Ectodermal cell (in vitro differentiated cells): ENCODE results near the gene RNF186.
"Not testable (repeated sequence)": the region's sequence is repeated elsewhere in the genome, so short reads cannot be mapped to it uniquely, and the experiment has no call there.

Experiments
- H3K27ac ChIP-seq: 2 replicates; pipeline ENCODE4 v1.7.0; 2013; ENCODE audit warnings: mild to moderate bottlenecking, low read depth, low read length; ENCODE audit not compliant: insufficient read depth, poor library complexity, severe bottlenecking
- H3K27me3 ChIP-seq: 2 replicates; pipeline ENCODE4 v1.7.0; 2013; ENCODE audit warnings: mild to moderate bottlenecking, low read length; ENCODE audit not compliant: insufficient read depth, control insufficient read depth, poor library complexity, severe bottlenecking
- H3K36me3 ChIP-seq: one replicate; pipeline ENCODE4 v1.7.0; 2013; ENCODE audit warnings: low read length; ENCODE audit not compliant: control insufficient read depth, insufficient read depth
- H3K4me1 ChIP-seq: one replicate; pipeline ENCODE4 v1.7.0; 2013; ENCODE audit warnings: low read length; ENCODE audit not compliant: control insufficient read depth, insufficient read depth
- H3K4me3 ChIP-seq: 2 replicates; pipeline ENCODE4 v1.7.0; 2013; ENCODE audit warnings: low read depth, low read length, control low read depth; ENCODE audit not compliant: insufficient read depth
- H3K9me3 ChIP-seq: 2 replicates; pipeline ENCODE4 v1.7.0; 2013; ENCODE audit warnings: mild to moderate bottlenecking, low read length, moderate library complexity; ENCODE audit not compliant: control insufficient read depth
- WGBS, 2 experiments: methylation state at CpG; one replicate each; pipeline ENCODE4 v1.1.7; 2013; ENCODE audit warnings: missing lambda C conversion rate in 2 of 2; 5-methylcytosine and 5-hydroxymethylcytosine counted together

Gene RNF186

DNA sequence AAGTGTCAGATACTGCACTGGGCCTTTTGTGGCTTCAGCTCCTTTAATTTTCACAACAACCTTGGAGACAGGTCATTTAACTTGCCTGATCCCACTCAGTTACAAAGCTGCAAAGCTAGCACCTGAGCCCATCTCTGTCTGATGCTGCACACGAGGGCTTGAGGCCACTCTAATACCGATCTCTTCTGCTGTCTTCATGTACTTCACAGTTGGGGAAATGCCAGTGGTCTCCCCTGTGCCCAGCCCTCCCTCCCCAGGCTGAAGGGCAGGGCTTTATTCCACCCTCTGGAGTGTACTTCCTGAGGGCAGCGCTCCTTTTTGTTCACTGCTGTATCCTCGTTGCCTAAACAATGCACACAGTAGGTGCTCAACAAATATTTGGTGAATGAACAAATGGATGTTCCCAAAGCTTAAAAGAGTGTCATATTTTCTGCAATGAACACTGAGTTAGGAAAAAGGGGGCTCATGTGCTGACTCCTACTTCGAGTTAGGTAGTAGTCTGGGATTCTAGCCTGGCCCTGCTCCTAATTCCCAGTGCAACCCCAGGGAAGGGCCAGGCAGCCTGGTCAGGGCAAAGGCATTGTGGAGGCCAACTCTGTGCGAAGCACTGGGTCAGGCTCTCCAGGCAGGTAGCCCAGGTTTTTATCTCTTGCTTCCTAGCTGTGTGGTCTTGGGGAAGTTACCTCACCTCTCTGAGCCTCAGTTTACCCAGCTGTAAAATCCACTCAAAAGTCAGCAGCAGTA, 16.4 kb downstream of the RNF186 start:
- no peaks in the 10 kb centered on the region for H3K4me1 ChIP-seq
- no peak overlapping the region for H3K27ac ChIP-seq
- peaks cover 38% of the 10 kb centered on the region for H3K27me3 ChIP-seq
- no peaks in the 10 kb centered on the region for H3K9me3 ChIP-seq
- 75 to 82% methylated on average over 6 of the region's 6 CpGs for WGBS, 2 experiments
- H3K36me3 ChIP-seq: no peaks in the 10 kb centered on the region
- H3K4me3 ChIP-seq: no peak overlapping the region

DNA sequence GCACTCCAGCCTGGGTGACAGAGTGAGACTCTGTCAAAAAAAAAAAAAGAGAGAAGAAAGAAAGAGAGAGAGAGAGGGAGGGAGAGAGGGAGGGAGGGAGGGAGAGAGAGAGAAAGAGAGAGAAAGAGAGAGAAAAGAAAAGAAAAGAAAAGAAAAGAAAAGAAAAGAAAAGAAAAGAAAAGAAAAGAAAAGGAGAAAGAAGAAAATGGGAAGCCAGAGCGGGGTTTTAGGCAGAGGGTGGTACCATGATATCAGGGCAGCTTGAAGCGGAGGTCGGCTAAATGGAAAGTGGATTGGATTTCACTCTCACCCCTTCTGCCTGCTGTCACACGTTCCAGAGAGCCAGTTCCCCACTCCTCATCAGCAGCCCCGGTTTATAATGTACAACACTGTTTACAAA, 17.3 kb downstream of the RNF186 start:
- H3K4me1 ChIP-seq: no peaks in the 10 kb centered on the region
- peaks cover 38% of the 10 kb centered on the region for H3K27me3 ChIP-seq
- no peaks in the 10 kb centered on the region for H3K36me3 ChIP-seq
- H3K4me3 ChIP-seq: no peak overlapping the region
- no peaks in the 10 kb centered on the region for H3K9me3 ChIP-seq
- 72 to 78% methylated on average over 5 of the region's 5 CpGs for WGBS, 2 experiments
- H3K27ac ChIP-seq: no peak overlapping the region

DNA sequence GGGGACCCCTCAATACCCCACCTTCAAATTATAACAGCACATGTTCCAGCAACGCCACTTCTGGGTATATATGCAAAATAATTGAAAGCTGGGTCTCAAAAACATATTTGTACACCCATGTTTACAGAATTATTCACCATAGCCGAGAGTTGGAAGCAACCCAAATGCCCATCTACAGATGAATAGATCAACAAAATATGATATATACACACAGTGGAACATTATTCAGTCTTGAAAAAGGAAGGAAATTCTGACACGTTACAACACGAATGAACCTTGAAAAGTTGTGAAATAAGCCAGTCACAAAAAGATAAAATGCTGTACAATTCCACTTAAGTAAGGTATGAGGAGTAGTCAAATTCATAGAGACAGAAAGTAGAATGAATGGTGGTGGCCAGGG, 20.5 kb downstream of the RNF186 start:
- H3K4me1 ChIP-seq: no peaks in the 10 kb centered on the region
- H3K27ac ChIP-seq: no peak overlapping the region
- no peaks in the 10 kb centered on the region for H3K9me3 ChIP-seq
- no peaks in the 10 kb centered on the region for H3K36me3 ChIP-seq
- WGBS, 2 experiments: 90 to 94% methylated on average over 2 to 4 of the region's 4 CpGs
- H3K4me3 ChIP-seq: no peak overlapping the region
- peaks cover 17% of the 10 kb centered on the region for H3K27me3 ChIP-seq

DNA sequence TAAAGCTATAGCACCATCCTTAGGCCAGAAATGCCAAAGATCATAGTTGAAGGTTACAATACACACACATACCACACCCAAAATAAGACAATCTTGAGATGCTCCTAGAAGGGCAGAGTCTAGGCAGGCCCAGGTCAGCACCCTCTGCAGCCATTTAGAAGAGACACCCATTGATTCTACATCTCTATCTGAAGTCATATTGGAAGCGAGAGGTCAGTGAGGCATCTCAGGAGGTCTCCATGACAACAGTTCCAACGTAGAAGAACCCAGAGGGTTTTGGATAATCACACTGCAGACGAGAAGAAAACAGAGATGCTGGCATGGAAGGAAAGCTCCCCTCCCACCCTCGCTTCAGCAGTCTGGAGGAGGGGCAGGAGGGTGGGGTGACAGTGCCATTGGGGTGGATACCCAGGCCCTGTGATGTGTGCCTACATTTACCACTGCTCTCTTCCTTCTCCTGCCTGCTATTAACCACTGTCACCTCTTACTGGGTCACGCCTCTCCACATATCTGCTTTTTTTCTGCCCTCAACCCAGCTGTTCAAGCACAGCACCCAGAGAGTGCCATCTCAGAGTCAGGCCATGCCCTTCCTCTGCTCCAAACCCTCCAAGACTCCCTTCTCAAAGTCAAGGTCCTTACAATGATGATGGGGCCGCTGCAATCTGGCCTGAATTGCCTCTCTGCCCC, 21.6 kb downstream of the RNF186 start:
- no peaks in the 10 kb centered on the region for H3K36me3 ChIP-seq
- H3K4me3 ChIP-seq: no peak overlapping the region
- no peak overlapping the region for H3K27ac ChIP-seq
- H3K9me3 ChIP-seq: no peaks in the 10 kb centered on the region
- peaks cover 6% of the 10 kb centered on the region for H3K27me3 ChIP-seq
- WGBS, 2 experiments: 83 to 86% methylated on average over 6 of the region's 6 CpGs
- no peaks in the 10 kb centered on the region for H3K4me1 ChIP-seq

DNA sequence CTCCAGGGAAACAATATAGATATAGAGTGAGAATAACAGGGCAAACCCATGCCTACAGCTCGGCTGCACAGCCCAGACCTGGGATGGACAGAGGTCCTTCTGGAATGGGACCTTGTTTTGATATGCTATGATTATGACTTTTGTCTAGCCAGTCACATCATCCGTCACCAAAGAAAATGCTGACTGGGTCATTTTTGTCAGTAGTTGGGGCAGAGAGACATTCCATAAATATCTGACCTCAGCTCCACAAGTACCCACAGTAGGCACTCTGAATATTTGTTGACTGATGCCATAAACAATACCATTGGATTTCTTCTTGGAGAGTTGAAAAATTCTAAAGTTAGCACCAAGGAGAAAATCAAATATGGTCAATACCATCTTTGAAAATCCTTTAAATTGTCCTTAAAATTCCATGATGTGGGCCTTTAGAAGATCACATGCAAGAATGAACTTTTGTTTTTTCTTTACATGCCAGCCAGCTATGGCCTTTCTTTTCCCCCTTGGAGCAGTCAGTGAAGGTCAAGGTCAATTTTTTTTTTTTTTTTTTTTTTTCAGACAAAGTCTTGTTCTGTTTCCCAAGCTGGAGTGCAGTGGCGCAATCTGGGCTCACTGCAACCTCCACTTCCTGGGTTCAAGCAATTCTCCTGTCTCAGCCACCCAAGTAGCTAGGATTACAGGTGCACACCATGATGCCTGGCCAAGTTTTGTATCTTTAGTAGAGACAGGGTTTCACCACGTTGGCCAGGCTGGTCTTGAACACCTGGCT, 22.7 kb downstream of the RNF186 start:
- no peaks in the 10 kb centered on the region for H3K36me3 ChIP-seq
- H3K27me3 ChIP-seq: no peaks in the 10 kb centered on the region
- no peaks in the 10 kb centered on the region for H3K4me1 ChIP-seq
- 87 to 89% methylated on average over 4 of the region's 4 CpGs for WGBS, 2 experiments
- H3K9me3 ChIP-seq: no peaks in the 10 kb centered on the region
- no peak overlapping the region for H3K27ac ChIP-seq
- no peak overlapping the region for H3K4me3 ChIP-seq

DNA sequence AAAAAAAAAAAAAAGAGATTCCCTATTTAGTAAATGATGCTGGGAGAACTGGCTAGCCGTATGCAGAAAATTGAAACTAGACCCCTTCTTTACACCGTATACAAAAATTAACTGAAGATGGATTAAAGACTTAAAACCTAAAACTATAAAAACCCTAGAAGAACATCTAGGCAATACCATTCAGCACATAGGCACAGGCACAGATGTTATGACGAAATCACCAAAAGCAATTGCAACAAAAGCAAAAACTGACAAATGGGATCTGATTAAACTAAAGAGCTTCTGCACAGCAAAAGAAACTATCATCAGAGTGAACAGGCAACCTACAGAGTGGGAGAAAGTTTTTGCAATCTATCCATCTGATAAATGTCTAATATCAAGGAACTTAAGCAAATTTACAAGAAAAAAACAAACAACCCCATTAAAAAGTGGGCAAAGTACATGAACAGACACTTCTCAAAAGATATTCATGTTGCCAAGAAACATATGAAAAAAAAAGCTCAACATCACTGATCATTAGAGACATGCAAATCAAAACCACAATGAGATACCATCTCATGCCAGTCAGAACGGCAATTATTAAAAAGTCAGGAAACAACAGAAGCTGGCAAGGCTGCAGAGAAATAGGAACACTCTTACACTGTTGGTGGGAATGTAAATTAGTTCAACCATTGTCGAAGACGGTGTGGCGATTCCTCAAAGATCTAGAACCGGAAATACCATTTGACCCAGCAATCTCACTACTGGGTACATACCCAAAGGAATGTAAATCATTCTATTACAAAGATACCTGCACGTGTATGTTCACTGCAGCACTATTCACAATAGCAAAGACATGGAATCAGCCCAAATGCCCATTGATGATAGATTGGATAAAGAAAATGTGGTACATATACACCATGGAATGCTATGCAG, 24.8 kb downstream of the RNF186 start:
- H3K9me3 ChIP-seq, H3K36me3 ChIP-seq, H3K4me3 ChIP-seq, H3K27ac ChIP-seq, H3K4me1 ChIP-seq, H3K27me3 ChIP-seq: not testable (repeated sequence)
- 84 to 92% methylated on average over 9 of the region's 9 CpGs for WGBS, 2 experiments

DNA sequence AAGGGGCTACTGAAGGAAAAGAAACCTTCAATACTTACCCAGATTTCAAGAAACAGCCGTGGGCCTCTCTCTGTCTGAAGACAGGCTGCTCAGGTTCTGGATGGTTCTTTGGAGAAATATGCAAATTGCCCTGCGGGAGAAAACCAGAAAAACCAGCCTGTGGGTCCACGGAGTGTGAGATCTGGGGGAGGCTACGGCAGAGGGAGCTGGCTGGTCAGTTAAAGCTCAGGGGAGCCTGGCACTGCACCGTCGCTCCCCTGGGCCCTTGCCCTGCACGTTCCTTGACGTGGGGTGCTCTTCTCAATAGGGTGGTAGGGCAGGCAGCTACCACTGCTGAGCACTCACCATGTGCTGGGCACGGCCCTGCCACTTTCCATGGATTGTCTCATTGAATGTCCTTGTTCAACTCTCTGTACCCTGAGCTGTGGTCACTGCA, 28.1 kb downstream of the RNF186 start:
- Histone ChIP-seq H3K27me3 (peaks cover 10% of the 10 kb centered on the region), H3K4me3 (no peak overlapping the region)
- 51 to 54% methylated on average over 9 of the region's 9 CpGs for WGBS, 2 experiments

DNA sequence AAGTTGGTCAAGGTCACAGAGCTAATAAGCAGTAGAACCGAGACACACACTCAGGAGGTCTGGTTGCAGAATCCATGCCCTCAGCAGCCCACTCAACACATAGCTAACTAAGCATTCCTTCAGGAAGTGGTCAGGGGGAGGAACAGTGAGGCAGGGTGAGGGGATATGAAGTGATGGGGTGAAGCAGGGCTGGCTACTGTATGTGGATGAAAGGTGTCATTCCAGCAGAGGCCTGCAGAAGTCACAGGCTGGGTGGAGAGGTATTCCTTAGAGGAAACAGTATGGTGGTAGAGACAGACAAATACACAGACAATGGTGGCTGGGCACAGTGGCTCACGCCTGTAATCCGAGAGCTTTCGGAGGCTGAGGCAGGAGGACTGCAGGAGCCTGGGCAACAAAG, 29.4 kb downstream of the RNF186 start:
- Histone ChIP-seq H3K4me3 (no peak overlapping the region), H3K4me1 (no peaks in the 10 kb centered on the region), H3K36me3 (no peaks in the 10 kb centered on the region), H3K9me3 (no peaks in the 10 kb centered on the region), H3K27ac (no peak overlapping the region), H3K27me3 (peaks cover 22% of the 10 kb centered on the region)
- 68 to 76% methylated on average over 4 of the region's 4 CpGs for whole genome bisulfite sequencing, 2 experiments

More for the DNA sequence above, 28.1 kb downstream of the RNF186 start:
- Histone ChIP-seq H3K4me1 (no peaks in the 10 kb centered on the region), H3K27ac (no peak overlapping the region), H3K9me3 (no peaks in the 10 kb centered on the region), H3K36me3 (no peaks in the 10 kb centered on the region)

DNA sequence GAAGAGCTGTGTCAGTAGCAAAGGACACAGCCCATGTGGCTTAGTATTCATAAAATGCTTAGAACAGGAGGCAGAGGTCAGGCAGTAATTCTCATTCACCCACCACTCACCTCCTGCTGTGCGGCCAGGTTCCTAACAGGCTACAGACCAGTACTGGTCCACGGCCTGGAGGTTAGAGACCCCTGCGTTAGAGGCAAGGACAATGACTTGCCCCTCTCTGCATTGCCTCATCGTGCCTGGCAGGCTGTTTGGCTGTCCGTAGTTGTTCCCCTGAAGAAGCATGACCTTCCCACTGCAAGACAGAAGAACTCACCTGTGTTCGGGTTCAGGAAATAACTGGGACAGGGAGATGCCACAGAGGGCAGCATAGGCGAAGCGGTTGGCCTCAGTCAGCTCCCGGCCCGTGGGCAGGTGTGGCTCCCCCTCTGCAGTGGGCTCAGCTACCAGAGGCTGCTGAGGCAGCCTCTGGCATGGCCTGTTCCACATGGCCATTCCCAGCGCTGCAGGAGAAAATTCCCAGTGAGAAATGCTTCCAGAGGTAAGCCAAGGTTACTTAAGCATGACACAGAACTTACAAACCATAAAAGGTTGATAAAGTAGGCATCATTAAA, 34.7 kb downstream of the RNF186 start:
- H3K9me3 ChIP-seq: no peaks in the 10 kb centered on the region
- no peak overlapping the region for H3K4me3 ChIP-seq
- H3K27ac ChIP-seq: no peak overlapping the region
- H3K27me3 ChIP-seq: peaks cover 39% of the 10 kb centered on the region
- WGBS, 2 experiments: 52 to 56% methylated on average over 11 of the region's 11 CpGs
- H3K36me3 ChIP-seq: no peaks in the 10 kb centered on the region
- no peaks in the 10 kb centered on the region for H3K4me1 ChIP-seq
